Measurements from ENCODE around the gene PLD4. TPM values are rescaled to one million over a fixed set of nuclear protein-coding genes. Genes with fewer than 3 reads are reported as not detected.
A peak's percentile ranks its signal among the peaks of the same experiment; 100 is the strongest.

PLD4 gene
- total and polyA plus RNA-seq, 2 of the 8 experiments (the other 6 are each of a cell fraction or from before 2014, with no cell fraction given) = 0.05 TPM; not detected in 1

DNA sequence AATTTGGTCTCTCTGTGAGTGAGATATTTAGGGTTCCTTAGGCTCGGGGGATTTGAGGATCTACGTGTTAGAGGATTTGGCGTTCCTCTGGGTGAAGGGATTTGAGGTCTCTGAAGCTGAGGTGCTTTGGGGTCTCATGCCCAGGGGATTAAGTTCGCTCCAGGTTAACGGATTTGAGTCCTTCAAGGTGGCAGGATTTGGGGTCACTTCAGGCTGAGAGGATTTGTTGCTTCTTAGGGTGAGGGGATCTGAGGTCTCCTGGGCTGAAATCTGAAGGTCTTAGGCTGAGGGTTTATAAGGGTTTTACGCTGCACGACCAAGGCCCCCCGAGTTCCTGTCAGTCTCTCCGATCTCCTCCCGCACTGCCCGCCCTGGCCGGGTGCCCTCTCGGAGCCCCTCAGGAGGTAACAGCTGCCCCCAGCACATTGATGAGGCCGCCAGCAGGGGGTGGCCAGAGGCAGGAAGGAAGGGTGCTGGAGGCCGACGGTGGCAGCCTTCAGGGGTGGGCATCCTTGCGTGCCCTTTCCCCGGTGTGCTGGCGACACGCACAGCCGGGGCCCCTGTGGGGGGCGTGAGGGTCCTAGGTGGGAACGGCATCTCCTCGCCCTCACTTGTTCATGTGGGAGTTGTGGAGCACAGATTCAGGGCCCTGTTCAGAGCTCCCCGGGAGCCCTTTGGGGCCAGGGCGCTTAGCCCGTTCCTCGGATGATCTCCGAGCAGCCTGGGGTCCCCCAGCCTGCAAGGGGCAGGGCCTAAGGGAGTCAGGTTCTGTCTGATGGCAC, 45.3 kb upstream of the PLD4 start:
- no peak overlapping the region for H3K4ac ChIP-seq (replicated peaks; ENCODE audit: insufficient read length, low read depth, low read length)
- no peak overlapping the region for H3K4me3 ChIP-seq (ENCODE audit: extremely low read depth in 1 of 4, insufficient read depth in 2 of 4, low read depth in 3 of 4, low read length in 4 of 4)
- H4K20me1 ChIP-seq (replicated peaks in 1 of 2; ENCODE audit: control insufficient read depth in 1 of 2, insufficient read depth in 2 of 2, low read length in 2 of 2) = peaks cover 5 to 28% of the 10 kb centered on the region in 2 experiments
- H4K91ac ChIP-seq (replicated peaks; ENCODE audit: insufficient read length, low read length) = no peak overlapping the region
- no peak overlapping the region for H4K8ac ChIP-seq (ENCODE audit: extremely low read depth, insufficient read depth, low read length)
- DNase-seq (ENCODE audit: low read depth in 1 of 2, low spot score in 2 of 2) (peak in 1 of 2 experiments; percentile 39), FAIRE-seq (no peak)
- H2BK120ac ChIP-seq (replicated peaks; ENCODE audit: low read depth, low read length) = no peak overlapping the region
- H3K27ac ChIP-seq (ENCODE audit: low read depth, low read length) = no peak overlapping the region
- H3K23ac ChIP-seq (ENCODE audit: insufficient read length) = no peak overlapping the region
- H3K4me1 ChIP-seq (replicated peaks in 1 of 4; ENCODE audit: control insufficient read depth in 3 of 4, insufficient read depth in 4 of 4, low read length in 3 of 4) = peaks cover 0 to 19% (median 3%) of the 10 kb centered on the region in 4 experiments; a peak in 3 of 7 replicates
- no peaks in the 10 kb centered on the region; a peak in 1 of 4 replicates for H3K79me2 ChIP-seq (ENCODE audit: control insufficient read depth in 1 of 2, insufficient read depth in 2 of 2, low read length in 2 of 2)
- H2BK12ac ChIP-seq (ENCODE audit: low read depth, low read length) = no peak overlapping the region
- POLR2A ChIA-PET (ENCODE audit: partially characterized antibody) = interaction anchor here (1.1 to 1.2 kb wide), 2 partner anchors 23 to 35 kb away, joined by 4 read pairs; no protein-coding TSS in a partner anchor
- no peaks in the 10 kb centered on the region for H3K9me3 ChIP-seq (ENCODE audit: insufficient read depth in 2 of 2, low read depth in 1 of 2, low read length in 1 of 2)
- H3K23me2 ChIP-seq (ENCODE audit: low read depth, low read length) = no peaks in the 10 kb centered on the region; the same call in 1 of the 2 replicates
- no peak overlapping the region for H3K56ac ChIP-seq (replicated peaks; ENCODE audit: insufficient read length, low read depth, low read length)
- no peak overlapping the region for H2AK5ac ChIP-seq (ENCODE audit: low read depth, low read length)
- no peak overlapping the region for H3K18ac ChIP-seq (ENCODE audit: extremely low read depth, low read length)
- no peaks in the 10 kb centered on the region for H3K27me3 ChIP-seq (replicated peaks in 1 of 4; ENCODE audit: control insufficient read depth in 3 of 4, extremely low read depth in 1 of 4, insufficient read depth in 3 of 4, low read length in 3 of 4)
- H2BK20ac ChIP-seq (ENCODE audit: low read length) = no peak overlapping the region
- H2BK15ac ChIP-seq (ENCODE audit: low read length) = no peak overlapping the region
- no peak overlapping the region for H3K4me2 ChIP-seq (ENCODE audit: insufficient read depth in 1 of 2, low read depth in 2 of 2, low read length in 2 of 2)
- H3K36me3 ChIP-seq (ENCODE audit: control insufficient read depth in 2 of 4, insufficient read depth in 4 of 4, low read length in 3 of 4) = peaks cover 0 to 16% (median 4%) of the 10 kb centered on the region in 4 experiments; a peak in 4 of 8 replicates
- no peak overlapping the region for H2AFZ ChIP-seq (ENCODE audit: low read length)
- no peak overlapping the region for H3K9ac ChIP-seq (replicated peaks in 1 of 4; ENCODE audit: extremely low read depth in 1 of 4, low read depth in 3 of 4, low read length in 3 of 4)
- no peak overlapping the region for H4K5ac ChIP-seq (ENCODE audit: insufficient read length, low read depth, low read length)
- CTCF ChIA-PET (ENCODE audit: partially characterized antibody) = interaction anchor here (0.5 to 0.9 kb wide), 2 partner anchors 52 to 402 kb away, joined by 3 to 4 read pairs; no protein-coding TSS in a partner anchor
- 88% methylated on average over 29 of the region's 29 CpGs; no CpG with 5 or more reads in 1 of the 2 experiments for WGBS, 2 experiments (ENCODE audit: extremely low coverage in 1 of 2, insufficient coverage in 1 of 2, insufficient read length in 1 of 2, insufficient replicate concordance in 2 of 2, low coverage in 1 of 2, low lambda C conversion rate in 2 of 2, missing lambda C conversion rate in 1 of 2)
- H3K14ac ChIP-seq (ENCODE audit: insufficient read length) = no peak overlapping the region
- H2BK5ac ChIP-seq (ENCODE audit: low read depth, low read length) = no peak overlapping the region
- peaks cover 3% of the 10 kb centered on the region for H3K79me1 ChIP-seq (ENCODE audit: low read depth, low read length)
- TF ChIP-seq KDM4A (IDR thresholded peaks at IDR 0.05; ENCODE audit: low read depth, low read length, severe bottlenecking) (no peak), CHD1 (IDR thresholded peaks at IDR 0.05; ENCODE audit: low read depth, low read length) (no peak), TAF1 (IDR thresholded peaks at IDR 0.05; ENCODE audit: low read depth, low read length) (no peak), HDAC2 (IDR thresholded peaks at IDR 0.05; ENCODE audit: borderline replicate concordance in 1 of 2, low read depth in 2 of 2, low read length in 2 of 2) (no peak), CREB1 (IDR thresholded peaks at IDR 0.05) (no peak), EGR1 (IDR thresholded peaks at IDR 0.05; ENCODE audit: borderline replicate concordance, low read depth, low read length) (no peak), SAP30 (IDR thresholded peaks at IDR 0.05; ENCODE audit: insufficient read depth, insufficient replicate concordance, low read length) (no peak)
- TF ChIP-seq, protein P1, sequence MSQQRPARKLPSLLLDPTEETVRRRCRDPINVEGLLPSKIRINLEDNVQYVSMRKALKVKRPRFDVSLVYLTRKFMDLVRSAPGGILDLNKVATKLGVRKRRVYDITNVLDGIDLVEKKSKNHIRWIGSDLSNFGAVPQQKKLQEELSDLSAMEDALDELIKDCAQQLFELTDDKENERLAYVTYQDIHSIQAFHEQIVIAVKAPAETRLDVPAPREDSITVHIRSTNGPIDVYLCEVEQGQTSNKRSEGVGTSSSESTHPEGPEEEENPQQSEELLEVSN (IDR thresholded peaks at IDR 0.05) = no peak
- TF ChIP-seq, protein P2, sequence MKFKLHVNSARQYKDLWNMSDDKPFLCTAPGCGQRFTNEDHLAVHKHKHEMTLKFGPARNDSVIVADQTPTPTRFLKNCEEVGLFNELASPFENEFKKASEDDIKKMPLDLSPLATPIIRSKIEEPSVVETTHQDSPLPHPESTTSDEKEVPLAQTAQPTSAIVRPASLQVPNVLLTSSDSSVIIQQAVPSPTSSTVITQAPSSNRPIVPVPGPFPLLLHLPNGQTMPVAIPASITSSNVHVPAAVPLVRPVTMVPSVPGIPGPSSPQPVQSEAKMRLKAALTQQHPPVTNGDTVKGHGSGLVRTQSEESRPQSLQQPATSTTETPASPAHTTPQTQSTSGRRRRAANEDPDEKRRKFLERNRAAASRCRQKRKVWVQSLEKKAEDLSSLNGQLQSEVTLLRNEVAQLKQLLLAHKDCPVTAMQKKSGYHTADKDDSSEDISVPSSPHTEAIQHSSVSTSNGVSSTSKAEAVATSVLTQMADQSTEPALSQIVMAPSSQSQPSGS (IDR thresholded peaks at IDR 0.05; ENCODE audit: low read length) = no peak

Measured in H1 (cell line).